NCI-H526 (cell line): Measurements from ENCODE around the gene PTPRG.

Source experiments
- DNase-seq, 2 experiments: peaks; one replicate each; lab custom pipeline; 2025; lab: John Stamatoyannopoulos, UW

PTPRG gene

GRCh38 chr3:62187022-62187431 lies 625.7 kb downstream of the PTPRG start:
- DNase-seq, result peak in 1 of 2 experiments; percentile 18

GRCh38 chr3:62188681-62189375 lies 627.5 kb downstream of the PTPRG start:
- DNase-seq, result peak; percentile 40 to 78

- no peak for DNase-seq
Observed at GRCh38 chr3:62189376-62189698, 628.0 kb downstream of the PTPRG start.

- DNase-seq, result no peak
Observed at GRCh38 chr3:62192891-62193290, 631.5 kb downstream of the PTPRG start.

GRCh38 chr3:62193586-62194345 lies 632.4 kb downstream of the PTPRG start:
- no peak for DNase-seq

GRCh38 chr3:62197350-62198012 lies 636.1 kb downstream of the PTPRG start:
- no peak for DNase-seq

GRCh38 chr3:62199126-62199525 lies 637.8 kb downstream of the PTPRG start:
- no peak for DNase-seq

GRCh38 chr3:62201438-62202035 lies 640.2 kb downstream of the PTPRG start:
- DNase-seq, result peak; percentile 12 to 70

- DNase-seq, result no peak
Observed at GRCh38 chr3:62203152-62203551, 641.8 kb downstream of the PTPRG start.

- DNase-seq, result no peak
Observed at GRCh38 chr3:62203561-62203960, 642.2 kb downstream of the PTPRG start.

- DNase-seq, result no peak
Observed at GRCh38 chr3:62207197-62207596, 645.8 kb downstream of the PTPRG start.

GRCh38 chr3:62208385-62208784 lies 647.0 kb downstream of the PTPRG start:
- DNase-seq, result no peak

- no peak for DNase-seq
Observed at GRCh38 chr3:62209101-62209500, 647.7 kb downstream of the PTPRG start.

- no peak for DNase-seq
Observed at GRCh38 chr3:62210011-62210410, 648.6 kb downstream of the PTPRG start.

GRCh38 chr3:62211675-62212429 lies 650.5 kb downstream of the PTPRG start:
- DNase-seq, result no peak

GRCh38 chr3:62214850-62215249 lies 653.5 kb downstream of the PTPRG start:
- no peak for DNase-seq

- no peak for DNase-seq
Observed at GRCh38 chr3:62220616-62221015, 659.2 kb downstream of the PTPRG start.

GRCh38 chr3:62225051-62225450 lies 663.7 kb downstream of the PTPRG start:
- DNase-seq, result no peak

- no peak for DNase-seq
Observed at GRCh38 chr3:62226601-62227339, 665.4 kb downstream of the PTPRG start.

GRCh38 chr3:62228467-62228866 lies 667.1 kb downstream of the PTPRG start:
- no peak for DNase-seq

GRCh38 chr3:62229211-62229610 lies 667.8 kb downstream of the PTPRG start:
- no peak for DNase-seq
